ENCODE measurements around the gene APOB.

APOB gene

GRCh38 chr2:21020031-21020667 lies 23.7 kb downstream of the APOB start:
- no peaks in the 10 kb centered on the region for H3K36me3 Mint-ChIP-seq (ENCODE audit: low read depth)
- no peak overlapping the region for H3K4me3 Mint-ChIP-seq
- no peak overlapping the region for H3K27ac Mint-ChIP-seq
- no peaks in the 10 kb centered on the region for H3K9me3 Mint-ChIP-seq
- no peaks in the 10 kb centered on the region for H3K4me1 Mint-ChIP-seq (ENCODE audit: low read depth)
- H3K27me3 Mint-ChIP-seq, result peaks cover 6% of the 10 kb centered on the region

DNA sequence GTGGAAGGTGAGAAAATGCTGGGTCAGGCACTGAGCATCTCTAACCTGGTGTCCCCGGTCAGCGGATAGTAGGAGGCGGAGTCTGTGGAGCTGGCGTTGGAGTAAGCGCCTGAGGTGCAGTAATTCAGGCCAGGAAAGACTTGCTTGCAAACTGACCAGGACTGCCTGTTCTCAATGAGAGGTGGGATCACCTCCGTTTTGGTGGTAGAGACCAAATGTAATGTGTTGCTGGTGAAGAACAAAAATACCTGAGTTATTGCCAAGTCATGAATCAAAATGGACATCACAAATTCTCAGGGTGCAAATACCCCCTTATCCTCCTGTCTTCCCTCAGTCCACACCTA lies 24.2 kb downstream of the APOB start:
- H3K27ac Mint-ChIP-seq, result no peak overlapping the region
- H3K4me1 Mint-ChIP-seq (ENCODE audit: low read depth), result no peaks in the 10 kb centered on the region
- H3K4me3 Mint-ChIP-seq, result no peak overlapping the region
- no peaks in the 10 kb centered on the region for H3K36me3 Mint-ChIP-seq (ENCODE audit: low read depth)
- H3K27me3 Mint-ChIP-seq, result peaks cover 6% of the 10 kb centered on the region
- no peaks in the 10 kb centered on the region for H3K9me3 Mint-ChIP-seq

DNA sequence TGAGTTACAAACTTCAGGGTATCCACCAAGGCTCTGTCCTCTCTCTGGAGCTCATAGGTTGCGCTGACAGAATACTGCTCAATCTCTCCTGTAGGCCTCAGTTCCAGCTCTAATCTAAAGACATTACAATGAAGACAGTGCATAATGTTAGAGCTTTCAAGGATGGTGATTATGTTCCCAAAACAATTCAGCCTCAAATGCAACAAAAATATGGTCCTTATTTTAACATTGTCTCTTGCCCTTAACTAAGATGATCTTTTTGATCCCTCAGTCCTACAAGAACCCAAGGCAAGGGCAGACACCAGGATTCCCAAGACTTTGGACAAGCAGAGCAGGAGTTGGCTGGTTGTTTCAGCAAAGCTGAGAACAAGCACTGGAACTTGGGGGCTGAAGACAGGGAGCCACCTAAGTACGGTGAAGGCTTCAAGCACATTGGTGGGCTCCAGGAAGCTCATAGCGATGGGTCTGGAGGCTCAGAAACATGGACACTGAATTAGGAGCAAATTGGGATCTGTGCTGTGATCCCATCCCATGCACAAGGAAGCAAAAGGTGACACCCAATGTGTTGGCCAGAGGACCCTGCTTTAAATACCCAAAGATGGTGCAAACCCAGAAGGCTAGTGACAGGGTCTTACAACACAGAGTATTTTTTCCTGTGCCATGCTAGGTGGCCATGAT lies 24.7 kb downstream of the APOB start:
- Mint-ChIP-seq H3K27me3 (peaks cover 6% of the 10 kb centered on the region), H3K9me3 (no peaks in the 10 kb centered on the region), H3K27ac (no peak overlapping the region), H3K36me3 (ENCODE audit: low read depth) (no peaks in the 10 kb centered on the region), H3K4me3 (no peak overlapping the region), H3K4me1 (ENCODE audit: low read depth) (no peaks in the 10 kb centered on the region)

- H3K27me3 Mint-ChIP-seq, result peaks cover 6% of the 10 kb centered on the region
- no peak overlapping the region for H3K4me3 Mint-ChIP-seq
- no peaks in the 10 kb centered on the region for H3K4me1 Mint-ChIP-seq (ENCODE audit: low read depth)
- no peaks in the 10 kb centered on the region for H3K9me3 Mint-ChIP-seq
- no peak overlapping the region for H3K27ac Mint-ChIP-seq
- no peaks in the 10 kb centered on the region for H3K36me3 Mint-ChIP-seq (ENCODE audit: low read depth)
Observed at GRCh38 chr2:21018290-21018689, 25.6 kb downstream of the APOB start.

DNA sequence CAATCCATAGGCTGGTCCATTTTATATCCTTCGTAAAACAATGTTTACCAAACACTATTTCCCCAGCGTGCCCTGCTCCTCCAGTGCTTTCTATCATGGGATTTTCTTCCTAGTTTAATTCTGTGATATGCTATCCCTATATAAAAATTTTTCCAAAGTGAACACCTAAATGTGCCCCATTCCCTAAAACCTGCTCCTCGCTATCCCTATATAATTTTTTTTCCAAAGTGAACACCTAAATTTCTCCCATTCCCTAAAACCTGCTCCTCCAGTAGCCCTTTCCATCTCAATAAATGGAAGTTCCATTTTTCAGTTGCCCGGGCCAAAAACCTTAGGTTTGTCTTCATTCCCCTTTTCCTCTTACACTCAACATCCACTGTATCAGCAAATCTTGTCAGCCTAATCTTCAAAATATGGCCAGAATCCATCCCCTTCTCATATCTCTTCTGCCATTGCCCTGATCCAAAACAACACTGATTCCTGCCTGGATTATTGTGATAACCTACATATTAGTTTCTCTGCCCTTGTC lies 26.1 kb downstream of the APOB start:
- Mint-ChIP-seq H3K9me3 (no peaks in the 10 kb centered on the region), H3K4me3 (no peak overlapping the region), H3K27ac (no peak overlapping the region), H3K27me3 (peaks cover 6% of the 10 kb centered on the region), H3K4me1 (ENCODE audit: low read depth) (no peaks in the 10 kb centered on the region), H3K36me3 (ENCODE audit: low read depth) (no peaks in the 10 kb centered on the region)

- Mint-ChIP-seq H3K27ac (no peak overlapping the region), H3K4me3 (no peak overlapping the region), H3K36me3 (ENCODE audit: low read depth) (no peaks in the 10 kb centered on the region), H3K27me3 (peaks cover 23% of the 10 kb centered on the region), H3K9me3 (no peaks in the 10 kb centered on the region), H3K4me1 (ENCODE audit: low read depth) (no peaks in the 10 kb centered on the region)
Observed at GRCh38 chr2:21015281-21015645, 28.6 kb downstream of the APOB start.

- Mint-ChIP-seq H3K27me3 (peaks cover 23% of the 10 kb centered on the region), H3K27ac (no peak overlapping the region), H3K4me3 (no peak overlapping the region), H3K9me3 (no peaks in the 10 kb centered on the region), H3K4me1 (ENCODE audit: low read depth) (no peaks in the 10 kb centered on the region), H3K36me3 (ENCODE audit: low read depth) (no peaks in the 10 kb centered on the region)
Observed at GRCh38 chr2:21014364-21015280, 29.3 kb downstream of the APOB start.

DNA sequence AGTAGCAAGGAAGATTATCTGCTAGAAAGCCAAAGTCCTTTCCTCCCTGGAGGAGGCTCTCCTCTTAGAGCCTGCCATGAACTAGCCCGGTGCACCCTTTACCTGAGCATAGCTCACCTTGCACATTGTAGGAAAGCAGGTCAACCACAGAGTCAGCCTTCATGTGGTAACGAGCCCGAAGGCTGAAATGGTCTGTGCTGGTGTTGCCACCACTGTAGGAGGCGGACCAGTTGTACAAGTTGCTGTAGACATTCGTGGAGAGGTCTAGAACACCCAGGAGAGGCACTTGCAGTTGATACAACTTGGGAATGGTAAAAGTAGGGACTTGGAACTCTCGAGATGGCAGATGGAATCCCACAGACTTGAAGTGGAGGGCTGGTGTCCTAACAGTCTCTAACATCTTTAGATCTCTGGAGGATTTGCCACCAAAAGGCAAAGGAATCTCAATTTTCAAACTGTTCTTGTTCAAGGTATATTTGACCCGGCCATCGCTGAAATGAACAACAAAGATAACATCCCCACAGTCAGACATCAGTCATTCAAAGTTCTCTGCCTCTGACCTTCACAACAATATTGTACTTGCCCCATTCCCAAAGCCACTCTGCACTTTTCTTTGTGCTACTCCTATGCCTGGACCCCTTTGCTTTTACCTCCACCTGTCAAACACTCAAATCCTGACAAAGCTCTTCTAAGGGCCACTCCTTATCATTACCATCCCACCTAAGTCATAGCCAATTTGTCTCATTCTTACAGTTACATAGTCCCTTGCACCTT lies 30.6 kb downstream of the APOB start:
- no peaks in the 10 kb centered on the region for H3K4me1 Mint-ChIP-seq (ENCODE audit: low read depth)

DNA sequence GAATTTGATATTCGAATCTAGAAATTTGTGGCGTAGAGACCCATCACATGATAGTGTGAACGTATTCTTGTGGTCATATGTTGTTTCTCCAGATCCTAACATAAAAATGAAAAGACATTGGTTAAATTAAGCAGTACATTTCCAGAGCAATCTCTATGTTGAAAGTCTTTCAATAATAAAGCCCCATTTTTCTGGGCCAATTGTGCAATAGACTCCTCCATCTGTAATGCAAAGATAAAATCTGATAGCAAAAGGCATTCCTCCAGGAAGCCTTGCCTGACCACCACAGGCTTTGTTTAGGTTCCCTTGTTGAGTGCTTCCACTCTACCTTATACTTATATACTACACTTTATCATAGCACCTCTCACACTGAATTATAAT lies 31.3 kb downstream of the APOB start:
- H3K27me3 Mint-ChIP-seq, result peaks cover 26% of the 10 kb centered on the region
- no peak overlapping the region for H3K4me3 Mint-ChIP-seq
- H3K36me3 Mint-ChIP-seq (ENCODE audit: low read depth), result no peaks in the 10 kb centered on the region
- H3K9me3 Mint-ChIP-seq, result no peaks in the 10 kb centered on the region
- H3K27ac Mint-ChIP-seq, result no peak overlapping the region
- H3K4me1 Mint-ChIP-seq (ENCODE audit: low read depth), result no peaks in the 10 kb centered on the region

More for the DNA sequence above, 30.6 kb downstream of the APOB start:
- Mint-ChIP-seq H3K36me3 (ENCODE audit: low read depth) (no peaks in the 10 kb centered on the region), H3K27ac (no peak overlapping the region), H3K4me3 (no peak overlapping the region), H3K9me3 (no peaks in the 10 kb centered on the region), H3K27me3 (peaks cover 24% of the 10 kb centered on the region)

GRCh38 chr2:21011876-21012556 lies 31.9 kb downstream of the APOB start:
- Mint-ChIP-seq H3K4me3 (no peak overlapping the region), H3K4me1 (ENCODE audit: low read depth) (no peaks in the 10 kb centered on the region), H3K27me3 (peaks cover 26% of the 10 kb centered on the region), H3K9me3 (no peaks in the 10 kb centered on the region), H3K27ac (no peak overlapping the region), H3K36me3 (ENCODE audit: low read depth) (no peaks in the 10 kb centered on the region)

DNA sequence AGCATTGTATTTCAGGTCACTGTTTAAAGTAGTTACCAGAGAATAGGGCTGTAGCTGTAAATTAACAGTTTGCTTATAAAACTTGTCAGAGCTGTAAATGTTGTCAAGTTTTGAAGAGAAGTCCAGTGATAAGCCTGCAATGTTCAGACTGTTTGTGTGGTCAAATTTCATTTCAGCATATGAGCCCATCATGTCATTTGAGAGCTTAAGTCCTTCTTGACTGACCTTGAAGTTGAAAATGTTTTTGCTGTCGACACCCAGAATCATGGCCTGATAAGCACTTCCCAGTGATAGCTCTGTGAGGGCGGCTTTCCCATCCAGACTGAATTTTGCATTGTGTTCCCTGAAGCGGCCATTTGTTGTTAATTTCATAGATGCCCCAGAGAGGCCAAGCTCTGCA lies 32.4 kb downstream of the APOB start:
- Mint-ChIP-seq H3K4me3 (no peak overlapping the region), H3K27ac (no peak overlapping the region), H3K9me3 (no peaks in the 10 kb centered on the region), H3K4me1 (ENCODE audit: low read depth) (no peaks in the 10 kb centered on the region), H3K27me3 (peaks cover 31% of the 10 kb centered on the region), H3K36me3 (ENCODE audit: low read depth) (no peaks in the 10 kb centered on the region)

DNA sequence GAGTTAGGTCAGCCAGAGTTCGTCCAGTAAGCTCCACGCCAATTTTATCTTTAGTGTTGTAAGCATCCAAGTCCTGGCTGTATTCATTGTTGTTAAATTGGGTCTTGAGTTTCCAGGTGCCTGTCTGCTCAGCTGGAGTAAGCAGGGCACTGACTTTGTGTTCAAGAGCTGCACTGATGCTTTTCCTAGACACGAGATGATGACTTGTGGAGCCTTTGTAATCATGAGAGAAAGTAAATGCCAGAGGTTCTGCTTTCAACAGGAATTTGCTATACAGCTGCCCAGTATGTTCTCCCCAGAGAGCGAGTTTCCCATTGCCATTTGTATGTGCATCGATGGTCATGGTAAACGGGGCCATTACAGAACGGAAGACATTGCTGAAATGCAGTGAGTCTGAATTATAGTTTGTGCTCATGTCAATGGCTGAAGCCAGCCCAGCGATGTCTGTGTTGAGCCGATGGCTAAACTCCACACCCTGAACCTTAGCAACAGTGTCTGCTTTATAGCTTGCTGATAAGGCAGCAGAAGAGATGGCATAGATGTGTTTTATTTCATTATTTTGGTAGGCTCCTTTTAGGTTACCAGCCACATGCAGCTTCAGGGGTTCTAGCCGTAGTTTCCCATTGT lies 32.9 kb downstream of the APOB start:
- H3K27me3 Mint-ChIP-seq, result peaks cover 31% of the 10 kb centered on the region
- no peaks in the 10 kb centered on the region for H3K36me3 Mint-ChIP-seq (ENCODE audit: low read depth)
- no peaks in the 10 kb centered on the region for H3K9me3 Mint-ChIP-seq
- H3K27ac Mint-ChIP-seq, result no peak overlapping the region
- no peaks in the 10 kb centered on the region for H3K4me1 Mint-ChIP-seq (ENCODE audit: low read depth)
- no peak overlapping the region for H3K4me3 Mint-ChIP-seq

DNA sequence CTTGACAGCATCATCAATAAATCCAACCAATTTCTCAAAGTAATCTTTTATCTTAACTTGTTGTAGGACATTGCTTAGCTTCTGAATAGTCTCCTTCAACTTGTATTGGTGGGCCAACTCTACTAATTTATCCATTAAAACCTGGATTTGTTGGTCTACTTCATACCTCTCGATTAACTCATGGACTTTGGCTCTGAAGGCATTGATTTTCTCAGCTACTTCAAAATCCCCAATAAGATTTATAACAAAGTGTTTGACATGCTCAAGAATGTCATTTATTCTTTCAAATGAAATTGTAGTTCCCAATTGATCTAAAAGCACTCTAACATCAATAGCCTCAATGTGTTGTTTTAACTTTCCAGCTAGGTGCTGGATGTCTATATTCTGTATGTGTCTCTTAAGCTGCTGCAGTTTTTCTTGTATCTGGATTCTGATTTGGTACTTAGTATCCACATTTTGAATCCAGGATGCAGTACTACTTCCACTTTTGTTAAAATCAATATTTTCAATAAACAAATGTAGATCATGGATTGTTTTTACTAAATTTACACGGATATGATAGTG lies 34.1 kb downstream of the APOB start:
- Mint-ChIP-seq H3K27ac (no peak overlapping the region), H3K36me3 (ENCODE audit: low read depth) (no peaks in the 10 kb centered on the region), H3K27me3 (peaks cover 31% of the 10 kb centered on the region), H3K9me3 (no peaks in the 10 kb centered on the region), H3K4me1 (ENCODE audit: low read depth) (no peaks in the 10 kb centered on the region), H3K4me3 (no peak overlapping the region)

All from stimulated activated naive CD8-positive, alpha-beta T cell treated with anti-CD3 and anti-CD28 coated beads, Interleukin-15, Interleukin-2, amounts not matched to agents 100 ng/mL and 50 ng/mL, for 24 hours (primary cell).